Measurements from ENCODE around the gene MRPL30.
"Not testable (repeated sequence)": the region's sequence is repeated elsewhere in the genome, so short reads cannot be mapped to it uniquely, and the experiment has no call there.

Gene MRPL30

GRCh38 chr2:99184811-99185210, 3.8 kb downstream of the MRPL30 start:
- no peak for DNase-seq (ENCODE audit: low read depth)

DNA sequence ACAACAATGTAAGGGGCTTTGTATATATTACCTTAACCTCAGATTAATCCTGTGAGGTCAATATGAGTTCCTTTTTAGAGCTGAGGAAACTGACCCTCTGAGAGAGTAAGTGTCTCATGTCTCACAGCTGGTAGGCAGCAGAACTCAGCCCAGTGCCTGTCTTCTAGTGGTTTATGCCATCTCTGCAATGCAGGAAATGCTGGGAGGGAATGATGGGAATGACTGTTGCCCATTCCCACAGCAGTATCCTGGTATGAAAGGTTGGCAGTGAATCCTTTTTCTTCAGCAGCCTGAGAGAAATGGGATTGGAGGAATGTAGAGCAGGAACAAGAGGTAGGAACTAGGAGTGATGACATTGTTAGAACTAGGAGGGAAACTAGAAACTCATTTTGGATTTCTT, 6.0 kb downstream of the MRPL30 start:
- DNase-seq (ENCODE audit: low read depth), result no peak

DNA sequence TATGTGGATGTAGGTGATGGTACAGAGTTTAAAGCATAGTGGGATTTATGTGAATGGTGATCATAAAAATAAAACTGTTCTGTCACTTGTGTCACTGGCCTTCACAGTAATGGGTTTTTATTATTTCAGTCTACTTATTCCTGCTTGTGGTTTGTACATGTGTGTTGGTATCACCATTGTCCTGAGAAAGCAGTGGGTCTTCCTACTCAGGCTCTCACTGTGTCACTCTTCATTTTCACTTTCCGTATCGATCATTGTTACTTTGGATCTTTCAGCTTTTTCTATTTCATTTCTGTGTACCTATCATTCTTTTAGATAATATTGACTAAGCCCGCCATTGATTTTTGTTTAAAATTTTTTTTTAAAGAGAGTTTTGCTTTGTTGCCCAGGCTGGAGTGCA, 7.4 kb downstream of the MRPL30 start:
- no peak for DNase-seq (ENCODE audit: low read depth)

- DNase-seq (ENCODE audit: low read depth), result no peak
Observed at GRCh38 chr2:99190548-99190947, 9.6 kb downstream of the MRPL30 start.

DNA sequence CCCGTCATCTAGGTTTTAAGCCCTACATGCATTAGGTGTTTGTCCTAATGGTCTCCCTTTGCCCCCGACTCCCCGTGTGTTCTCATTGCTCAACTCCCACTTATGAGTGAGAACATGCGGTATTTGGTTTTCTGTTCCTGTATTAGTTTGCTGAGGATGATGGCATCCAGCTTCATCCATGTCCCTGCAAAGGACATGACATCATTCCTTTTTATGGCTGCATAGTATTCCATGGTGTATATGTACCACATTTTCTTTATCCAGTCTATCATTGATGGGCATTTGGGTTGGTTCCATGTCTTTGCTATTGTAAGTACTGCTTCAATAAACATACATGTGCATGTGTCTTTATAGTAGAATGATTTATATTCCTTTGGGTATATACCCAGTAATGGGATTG, 11.4 kb downstream of the MRPL30 start:
- DNase-seq (ENCODE audit: low read depth), result not testable (repeated sequence)

DNA sequence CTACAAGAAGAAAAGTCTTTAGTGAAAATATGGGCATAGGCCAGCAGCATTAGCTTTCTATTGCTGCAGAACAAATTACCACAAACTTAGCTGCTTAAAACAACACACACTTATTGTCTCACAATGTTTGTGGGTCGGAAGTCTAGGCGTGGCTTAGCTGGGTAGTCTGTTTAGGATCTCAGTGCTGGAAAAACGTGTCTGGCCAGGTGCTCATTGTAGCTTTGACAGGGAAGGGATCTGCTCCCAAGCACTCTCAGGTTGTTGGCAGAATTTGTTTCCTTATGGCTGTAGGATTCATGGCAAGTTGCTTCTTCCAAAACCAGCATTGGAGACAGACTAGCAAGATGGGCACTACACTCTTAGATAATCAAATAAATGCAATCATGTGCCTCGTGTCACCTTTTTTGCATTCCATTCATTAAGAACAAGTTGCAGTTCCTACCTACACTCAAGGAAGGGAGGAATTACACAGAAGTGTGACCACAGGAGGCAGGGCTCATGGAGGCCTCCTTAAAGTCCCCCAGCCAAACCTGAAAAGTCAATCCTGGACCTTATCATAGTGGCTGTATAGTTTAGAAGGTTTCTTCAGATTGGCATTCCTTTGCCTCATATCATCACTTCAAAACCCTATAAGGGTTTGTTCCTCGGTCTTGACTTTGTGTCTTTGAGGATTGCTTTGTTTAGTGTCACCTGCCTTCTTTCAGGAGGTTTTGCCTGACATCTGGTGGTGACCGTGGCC, 17.3 kb downstream of the MRPL30 start:
- no peak for DNase-seq (ENCODE audit: low read depth)

- DNase-seq (ENCODE audit: low read depth), result no peak
Observed at GRCh38 chr2:99200076-99200800, 19.3 kb downstream of the MRPL30 start.

- DNase-seq (ENCODE audit: low read depth), result no peak
Observed at GRCh38 chr2:99201959-99202678, 21.1 kb downstream of the MRPL30 start.

GRCh38 chr2:99205491-99205890, 24.5 kb downstream of the MRPL30 start:
- DNase-seq (ENCODE audit: low read depth), result no peak

GRCh38 chr2:99216096-99216495, 35.1 kb downstream of the MRPL30 start:
- DNase-seq (ENCODE audit: low read depth), result no peak

DNA sequence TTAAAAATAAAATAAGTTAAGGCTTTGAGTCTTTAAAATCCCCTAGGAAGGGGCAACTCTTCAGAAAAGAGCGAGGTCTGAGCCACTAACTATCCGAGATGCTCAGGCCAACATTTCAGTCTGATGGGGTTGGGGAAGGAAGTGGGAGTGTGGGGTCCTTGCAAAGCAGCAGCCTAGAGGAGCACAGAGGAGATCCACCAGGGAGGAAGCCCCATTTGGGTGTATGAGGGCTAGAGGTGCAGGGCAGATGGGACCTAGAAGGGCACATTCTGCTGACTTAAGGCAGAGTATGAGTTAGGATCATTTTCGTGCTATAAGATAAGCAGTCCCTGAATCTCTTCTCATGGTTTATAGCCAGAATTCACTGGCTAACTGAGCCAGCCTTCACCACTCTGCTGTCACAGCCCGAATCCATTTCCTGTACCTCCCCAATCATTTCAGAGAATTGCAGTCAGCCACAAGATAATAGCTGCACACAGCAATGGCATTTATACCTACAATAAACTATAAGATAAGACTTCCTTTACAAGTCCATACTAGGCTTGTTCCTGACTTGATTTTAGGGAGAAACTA, 37.0 kb downstream of the MRPL30 start:
- no peak for DNase-seq (ENCODE audit: low read depth)

DNA sequence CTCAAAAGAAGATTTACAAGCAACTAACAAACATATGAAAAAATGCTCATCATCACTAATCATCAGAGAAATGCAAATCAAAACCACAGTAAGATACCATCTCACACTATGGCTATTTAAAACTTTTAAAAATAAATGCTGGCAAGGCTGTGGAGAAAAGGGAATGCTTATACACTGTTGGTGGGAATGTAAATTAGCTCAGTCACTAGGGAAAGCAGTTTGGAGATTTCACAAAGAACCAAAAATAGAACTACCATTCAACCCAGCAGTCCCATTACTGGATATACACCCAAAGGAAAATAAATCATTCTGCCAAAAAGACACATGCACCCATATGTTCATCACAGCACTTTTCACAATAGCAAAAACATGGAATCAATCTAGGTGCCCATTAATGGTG, 52.2 kb downstream of the MRPL30 start:
- DNase-seq (ENCODE audit: low read depth), result not testable (repeated sequence)

DNA sequence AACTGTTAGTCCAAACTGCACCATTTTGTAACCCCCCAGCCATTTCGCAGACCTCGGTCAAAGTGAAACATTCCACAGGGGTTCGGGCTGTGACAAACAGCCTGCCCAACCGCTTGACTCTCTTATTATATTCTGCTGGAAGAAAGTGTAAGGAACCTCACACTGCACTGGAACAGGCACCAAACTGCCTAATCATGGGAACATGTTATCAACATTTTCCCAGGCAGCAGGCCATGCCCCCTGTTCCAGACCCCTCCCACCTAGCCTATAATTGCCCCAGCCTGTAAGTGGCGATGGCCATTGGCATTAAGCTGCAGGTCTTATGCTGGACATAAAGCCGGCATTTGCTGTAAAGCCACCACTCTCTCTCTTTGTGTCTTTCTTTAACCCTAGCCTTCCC, 57.6 kb downstream of the MRPL30 start:
- no peak for DNase-seq (ENCODE audit: low read depth)

- no peak for DNase-seq (ENCODE audit: low read depth)
Observed at GRCh38 chr2:99240431-99240830, 59.4 kb downstream of the MRPL30 start.

DNA sequence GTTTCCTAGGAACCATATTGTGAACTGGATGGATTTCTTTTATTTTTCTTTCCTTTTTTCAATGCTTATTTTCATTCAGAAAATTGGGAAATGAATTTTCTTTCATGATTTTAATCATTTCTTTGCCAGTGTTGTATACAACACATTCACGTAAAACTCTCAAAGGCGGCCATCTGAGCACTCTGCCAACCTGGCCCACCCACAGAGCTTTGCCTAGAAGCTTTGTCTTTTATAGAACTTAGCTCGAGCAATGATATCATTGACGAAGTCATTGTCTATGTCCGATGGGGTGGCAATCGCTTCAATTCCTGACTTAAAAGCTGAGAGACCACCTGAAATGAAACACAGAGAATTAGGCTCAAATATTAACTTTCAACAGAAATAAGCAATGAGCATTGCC, 61.2 kb downstream of the MRPL30 start:
- no peak for DNase-seq (ENCODE audit: low read depth)
